GM19468 (cell line): Measurements from ENCODE around the gene LDLRAD4.
A peak's percentile ranks its signal among the peaks of the same experiment; 100 is the strongest.

ENCODE experiments used
- ATAC-seq: cut with Tn5 transposase; IDR thresholded peaks from one replicate; pipeline ENCODE4 v1.9.1; 2021; ENCODE audit warnings: mild to moderate bottlenecking, moderate library complexity, moderate number of reproducible peaks; ENCODE audit not compliant: unreplicated experiment; ENCODE audit errors: extremely low read depth

LDLRAD4 gene

DNA sequence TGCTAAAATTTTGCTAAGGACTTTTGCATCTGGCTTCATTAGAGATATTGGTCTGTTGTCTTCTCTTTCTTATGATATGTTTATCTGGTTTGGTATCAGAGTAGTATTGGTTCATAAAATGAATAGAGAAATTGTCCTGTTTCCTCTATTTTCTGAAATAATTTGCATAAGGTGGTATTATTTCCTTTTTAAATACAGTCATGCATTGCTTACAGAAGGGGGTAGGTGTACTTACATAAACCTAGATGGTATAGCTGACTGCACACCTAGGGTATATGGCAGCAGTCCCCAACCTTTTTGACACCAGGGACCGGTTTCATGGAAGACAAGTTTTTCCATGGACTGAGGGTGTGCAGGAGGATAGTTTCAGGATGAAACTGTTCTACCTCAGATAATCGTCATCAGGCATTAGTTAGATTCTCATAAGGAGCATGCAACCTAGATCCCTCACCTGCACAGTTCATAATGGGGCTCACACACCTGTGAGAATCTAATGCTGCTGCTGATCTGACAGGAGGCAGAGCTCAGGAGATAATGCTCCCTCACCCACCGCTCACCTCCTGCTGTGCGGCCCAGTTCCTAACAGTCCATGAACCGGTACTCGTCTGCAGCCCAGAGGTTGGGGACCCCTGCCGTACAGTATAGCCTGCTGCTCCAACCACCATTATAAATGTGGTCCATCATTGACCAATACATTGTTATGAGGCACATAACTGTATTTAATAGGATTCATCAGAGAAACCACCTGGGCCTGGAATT, 318.6 kb downstream of the LDLRAD4 start:
- ATAC-seq = no peak

DNA sequence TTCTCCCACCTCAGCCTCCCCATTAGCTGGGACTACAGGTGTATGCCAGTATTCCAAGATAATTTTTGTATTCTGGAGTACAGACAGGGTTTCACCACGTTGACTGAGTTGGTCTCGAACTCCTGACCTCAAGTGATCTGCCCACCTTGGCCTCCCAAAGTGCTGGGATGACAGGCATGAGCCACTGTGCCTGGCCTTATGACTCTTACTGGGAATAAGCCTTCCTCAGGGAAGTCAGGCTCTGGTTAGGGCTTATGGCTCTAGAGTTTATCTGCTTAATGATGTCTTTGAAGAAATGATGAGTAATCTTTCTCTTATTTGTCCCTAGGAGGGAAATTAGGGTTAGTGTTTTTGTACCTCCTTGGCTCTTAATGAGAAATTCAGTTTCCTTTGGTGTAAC, 320.1 kb downstream of the LDLRAD4 start:
- ATAC-seq = no peak

GRCh38 chr18:13539050-13539449, 320.5 kb downstream of the LDLRAD4 start:
- ATAC-seq = no peak

DNA sequence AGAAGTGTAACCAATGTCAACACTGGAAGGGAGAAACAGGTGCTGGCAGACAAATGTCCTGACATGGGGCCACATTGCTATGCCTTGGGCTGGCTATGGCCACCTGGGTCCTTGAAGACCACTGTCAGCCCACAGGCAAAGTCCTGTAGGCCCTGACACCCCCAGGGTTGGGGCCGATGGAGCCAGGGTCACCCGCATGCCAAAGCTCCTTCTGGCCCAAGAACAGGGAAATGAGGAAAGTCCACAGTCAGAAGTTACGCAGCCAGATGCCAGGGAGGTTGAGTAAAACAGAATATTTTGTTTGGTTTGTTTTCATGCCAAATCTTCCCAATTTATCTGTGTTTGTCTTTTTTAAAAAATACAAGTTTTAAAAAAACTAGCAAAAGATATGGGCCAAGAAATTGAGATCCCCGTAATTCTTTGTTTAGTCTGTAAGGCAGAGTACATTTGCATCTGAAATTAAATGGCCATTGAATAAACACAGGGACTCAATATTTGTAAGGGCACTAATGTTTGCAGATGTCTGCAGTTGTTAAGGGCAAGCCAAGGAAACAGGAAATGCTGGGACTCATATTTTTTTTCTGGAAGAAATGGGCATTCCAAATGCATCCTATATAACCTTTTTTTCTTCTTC, 321.4 kb downstream of the LDLRAD4 start:
- ATAC-seq = no peak

GRCh38 chr18:13540477-13541182, 322.1 kb downstream of the LDLRAD4 start:
- no peak for ATAC-seq

GRCh38 chr18:13541621-13542519, 323.3 kb downstream of the LDLRAD4 start:
- no peak for ATAC-seq

GRCh38 chr18:13542520-13542847, 323.9 kb downstream of the LDLRAD4 start:
- ATAC-seq = no peak

DNA sequence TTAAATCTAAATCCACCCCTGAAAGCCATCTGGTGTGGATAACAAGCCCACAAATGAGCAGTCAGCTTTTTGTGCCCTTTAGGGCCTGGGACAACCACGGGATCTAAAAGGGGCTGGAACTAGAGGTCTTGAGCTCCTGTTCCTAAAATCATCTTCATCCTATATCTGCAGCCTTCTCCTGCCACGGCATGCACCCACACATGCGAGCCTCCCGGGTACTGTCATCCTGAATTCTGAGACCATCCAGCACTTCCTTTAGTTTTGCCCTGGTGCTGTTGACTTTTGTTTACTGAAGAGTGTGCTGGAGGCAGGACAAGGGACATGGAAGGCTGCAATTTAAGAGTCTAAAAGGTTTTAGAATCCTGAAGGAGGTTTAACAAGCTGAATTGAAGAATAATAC, 324.6 kb downstream of the LDLRAD4 start:
- ATAC-seq = no peak

DNA sequence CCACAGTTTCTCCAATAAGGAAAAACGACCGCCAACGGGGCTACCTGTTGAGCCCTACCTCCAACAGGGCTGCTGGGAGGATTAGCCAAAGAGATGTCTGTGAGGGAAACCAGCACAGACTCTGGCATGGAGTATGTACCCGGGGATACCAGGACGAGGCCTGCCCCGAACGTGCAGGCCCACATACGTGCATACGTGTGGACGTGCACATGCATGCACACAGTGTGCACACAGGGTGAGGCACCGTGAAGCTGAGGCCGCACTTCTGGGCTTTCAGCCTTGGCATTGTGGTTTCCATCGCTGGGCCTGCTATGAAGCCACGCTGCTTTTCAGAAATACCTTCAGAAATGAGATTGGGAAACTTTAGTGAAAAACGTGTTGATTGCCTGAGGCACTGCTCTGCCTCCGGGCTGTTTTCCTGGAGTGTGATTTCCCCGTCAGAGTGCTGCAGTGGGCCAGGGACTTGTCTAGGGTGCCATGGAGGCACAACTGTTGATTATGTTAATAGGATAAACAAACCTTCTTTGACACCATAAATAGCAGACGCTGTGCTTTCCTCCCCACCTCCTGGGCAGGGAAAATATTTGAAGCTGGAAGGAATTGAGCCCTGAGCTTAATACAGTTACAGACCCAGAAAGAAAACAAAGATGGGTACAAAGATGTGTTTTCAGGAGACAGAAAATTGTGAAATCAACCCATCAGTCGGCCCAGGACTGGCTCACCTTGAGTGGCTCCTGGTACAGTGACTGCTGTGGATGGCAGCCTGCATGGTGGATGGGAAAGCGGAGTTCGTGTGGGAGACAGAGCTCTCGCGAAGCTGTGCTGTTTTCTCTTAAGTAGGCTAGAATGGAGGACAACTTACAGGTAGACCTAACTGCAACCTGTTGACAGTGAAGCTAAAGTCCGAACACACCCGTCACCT, 325.5 kb downstream of the LDLRAD4 start:
- ATAC-seq = no peak

DNA sequence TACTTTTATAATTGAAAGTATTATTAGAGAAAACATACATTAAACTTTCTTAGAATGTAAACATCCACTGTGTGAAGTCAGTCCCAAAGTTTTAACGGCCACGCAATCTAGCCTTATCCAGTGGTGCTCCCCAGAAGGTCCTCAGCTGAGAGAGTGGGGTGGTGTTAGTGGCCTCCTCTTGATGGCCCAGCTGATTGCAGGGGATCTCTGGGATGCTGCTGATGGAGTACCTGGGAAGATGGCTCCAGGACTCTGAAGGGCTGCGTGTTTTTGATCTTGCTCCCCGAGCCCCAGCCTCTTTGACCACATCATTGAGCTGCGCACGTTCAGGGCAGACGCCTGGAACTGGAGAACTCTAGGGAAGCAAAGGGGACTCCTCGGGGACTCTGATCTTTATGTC, 326.4 kb downstream of the LDLRAD4 start:
- ATAC-seq = no peak

DNA sequence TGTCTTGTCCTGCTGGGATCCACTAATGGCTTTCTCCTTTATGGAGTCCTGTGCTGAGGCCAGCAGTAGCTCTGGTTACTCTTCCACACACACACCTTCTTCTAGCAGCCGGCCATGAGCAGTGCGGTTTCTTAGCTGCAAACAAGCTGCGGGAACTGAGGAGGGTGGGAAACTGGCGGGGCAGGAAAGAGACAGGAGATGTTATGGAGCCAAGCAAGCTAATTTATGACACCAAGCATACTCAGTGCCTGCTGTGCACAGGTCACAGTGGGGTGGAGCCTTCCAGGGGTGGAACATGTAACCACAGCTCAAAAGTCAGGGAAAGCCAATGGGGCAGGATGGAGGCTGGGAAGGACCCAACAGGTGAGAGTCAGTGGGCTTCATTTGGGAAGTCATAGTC, 327.0 kb downstream of the LDLRAD4 start:
- no peak for ATAC-seq

DNA sequence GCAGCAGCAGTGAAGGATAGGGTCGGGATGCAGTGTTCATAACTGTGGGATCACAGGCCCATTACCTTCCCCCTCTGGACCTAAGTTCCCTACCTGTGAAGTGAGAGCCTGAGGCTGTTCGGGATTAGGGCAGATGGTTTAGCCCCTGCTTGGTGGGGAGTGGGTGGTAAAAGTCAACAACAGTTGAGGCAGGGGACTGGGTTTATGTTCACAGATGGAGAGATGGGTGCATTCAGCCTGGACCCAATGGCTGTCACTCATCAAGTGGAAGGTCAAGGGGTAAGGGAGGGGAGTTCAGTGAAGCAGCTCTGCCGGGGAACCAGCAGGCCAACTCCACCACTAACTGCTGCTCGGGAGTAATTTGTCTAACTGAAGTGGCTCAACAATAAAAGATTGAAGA, 327.4 kb downstream of the LDLRAD4 start:
- no peak for ATAC-seq

GRCh38 chr18:13546638-13547037, 328.1 kb downstream of the LDLRAD4 start:
- no peak for ATAC-seq

- no peak for ATAC-seq
Observed at GRCh38 chr18:13547347-13547746, 328.8 kb downstream of the LDLRAD4 start.

DNA sequence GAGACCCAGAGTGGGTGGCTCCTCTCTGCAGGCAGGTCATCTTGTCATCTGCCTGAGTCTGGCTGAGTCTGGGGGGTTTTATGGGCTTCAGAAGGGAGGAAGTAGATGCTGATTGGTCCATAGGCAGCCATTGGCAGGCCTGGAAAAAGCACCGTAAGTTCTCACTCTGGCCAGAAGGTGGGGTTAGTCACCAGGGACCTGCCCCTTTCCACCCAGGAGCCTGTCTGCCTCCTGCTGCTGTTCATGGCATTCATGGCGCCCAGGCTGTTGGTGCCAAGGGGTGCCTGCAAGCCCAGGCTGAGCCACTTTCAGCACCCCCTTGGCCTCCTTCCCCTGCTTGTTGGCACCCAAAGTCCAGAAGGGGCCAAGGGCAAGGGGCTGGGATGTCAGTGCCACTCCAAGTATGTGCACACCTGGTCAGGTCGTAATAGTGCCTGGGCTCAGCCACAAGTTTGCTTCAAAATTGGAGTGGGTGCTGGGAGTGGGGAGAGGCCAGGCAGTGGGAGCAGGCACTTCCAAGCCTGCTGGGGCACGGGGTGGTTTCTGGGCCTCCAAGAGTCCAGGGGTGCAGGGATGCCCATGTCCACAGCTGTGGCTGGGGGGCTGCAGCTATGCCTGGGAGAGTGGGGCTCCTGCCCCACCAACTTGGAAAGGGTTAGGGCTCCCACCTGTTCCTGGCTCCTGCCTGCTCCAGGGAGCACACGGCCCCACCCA, 329.7 kb downstream of the LDLRAD4 start:
- ATAC-seq = no peak

- ATAC-seq = peak; percentile 58
Observed at GRCh38 chr18:13548966-13549879, 330.7 kb downstream of the LDLRAD4 start.

DNA sequence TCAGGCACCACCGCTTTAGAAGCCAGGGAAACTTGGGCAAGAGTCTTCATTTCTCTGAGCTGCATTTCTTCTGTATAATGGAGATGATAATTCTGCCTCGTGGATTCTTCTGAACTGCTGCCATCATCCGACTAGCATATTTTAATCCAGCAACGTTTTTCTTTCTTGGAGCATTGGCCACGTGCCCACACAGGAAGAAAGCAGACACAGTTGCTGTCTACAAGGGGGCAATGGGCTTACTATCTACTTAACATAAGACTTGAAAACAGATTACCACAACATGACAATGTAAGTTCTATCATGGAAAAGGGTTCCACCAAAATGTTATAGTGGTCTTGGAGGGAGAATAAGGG, 331.3 kb downstream of the LDLRAD4 start:
- ATAC-seq = no peak
